Measurements from ENCODE around the gene YEATS4. TPM values are rescaled to one million over a fixed set of nuclear protein-coding genes. Genes with fewer than 3 reads are reported as not detected.
"Not testable (repeated sequence)": the region's sequence is repeated elsewhere in the genome, so short reads cannot be mapped to it uniquely, and the experiment has no call there.

YEATS4 gene
- 11.6 TPM for polyA plus RNA-seq (2013, experiment 1 of 2; ENCODE audit: insufficient read length)
- polyA plus RNA-seq (2013, experiment 2 of 2; ENCODE audit: insufficient read length) = 12.4 TPM

DNA sequence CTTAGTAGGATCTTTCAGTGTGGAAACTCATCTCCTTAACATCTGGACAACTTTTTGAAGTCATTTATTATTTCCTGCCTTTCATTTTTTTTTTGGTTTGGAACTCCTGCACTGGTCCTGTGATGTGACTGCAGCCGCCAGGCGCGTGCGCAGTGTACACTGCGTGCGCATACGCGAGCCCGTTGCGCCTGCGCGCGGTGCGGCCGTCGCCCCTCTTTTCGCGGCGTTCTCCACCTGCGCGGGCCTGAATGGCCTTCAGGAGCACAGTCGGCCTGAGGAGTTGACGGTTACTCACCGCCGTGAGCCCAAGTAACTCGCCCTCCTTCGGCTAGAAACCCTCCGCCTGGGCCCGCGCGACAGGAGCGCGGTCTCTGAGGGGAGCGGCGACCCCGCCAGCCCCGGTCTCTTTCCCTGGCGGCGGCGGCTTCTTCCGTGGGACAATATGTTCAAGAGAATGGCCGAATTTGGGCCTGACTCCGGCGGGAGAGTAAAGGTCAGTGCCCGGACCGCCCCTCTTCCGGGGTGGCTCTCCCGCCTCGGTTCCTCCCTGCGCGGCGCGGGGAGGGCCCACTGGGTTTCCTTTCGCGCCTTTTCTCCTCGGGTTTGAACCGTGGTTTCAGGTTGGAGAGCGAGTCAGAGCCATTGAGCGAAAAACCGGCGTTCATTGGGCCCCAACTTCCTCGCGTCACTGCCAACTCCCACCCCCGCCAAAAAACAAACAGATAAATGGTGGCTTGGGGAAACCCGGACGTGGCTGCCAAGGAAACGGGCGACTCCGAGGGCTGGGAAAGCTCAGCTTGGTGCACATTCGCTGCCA is at the start of gene YEATS4:
YEATS4 (plus strand) TSS at position 213 of the 817 bp plus-strand sequence; CDS start at position 443, 230 bp downstream.
- DNase-seq = peak; percentile 84

DNA sequence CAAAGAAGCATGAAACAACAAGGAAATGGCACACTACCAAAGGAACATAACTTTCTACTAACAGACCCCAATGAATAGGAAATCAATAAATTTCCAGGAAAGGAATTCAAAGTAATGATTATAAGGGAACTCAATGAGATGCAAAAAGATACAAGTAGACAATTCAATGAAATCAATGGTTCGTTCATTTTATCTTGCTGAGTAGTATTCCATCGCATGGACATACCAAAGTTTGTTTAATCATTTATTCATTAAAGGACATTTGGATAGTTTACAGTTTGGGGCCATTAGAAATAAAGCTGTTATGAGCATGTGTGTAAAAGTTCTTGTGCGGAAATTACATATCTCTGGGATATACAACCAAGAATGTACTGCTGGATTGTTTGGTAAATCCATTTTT is 46.3 kb upstream of the YEATS4 start:
- DNase-seq = no peak

DNA sequence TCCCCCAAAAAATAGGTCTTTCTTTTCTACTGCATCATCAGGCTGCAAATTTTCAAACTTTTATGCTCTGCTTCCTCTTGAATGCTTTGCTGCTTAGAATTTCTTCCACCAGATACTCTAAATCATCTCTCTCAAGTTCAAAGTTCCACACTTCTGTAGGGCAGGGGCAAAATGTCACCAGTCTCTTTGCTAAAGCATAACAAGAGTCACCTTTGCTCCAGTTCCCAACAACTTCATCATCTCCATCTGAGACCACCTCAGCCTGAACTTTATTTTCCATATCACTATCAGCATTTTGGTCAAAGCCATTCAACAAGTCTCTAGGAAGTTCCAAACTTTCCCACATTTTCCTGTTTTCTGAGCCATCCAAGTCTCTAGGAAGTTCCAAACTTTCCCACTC is 42.8 kb upstream of the YEATS4 start:
- DNase-seq = not testable (repeated sequence)

DNA sequence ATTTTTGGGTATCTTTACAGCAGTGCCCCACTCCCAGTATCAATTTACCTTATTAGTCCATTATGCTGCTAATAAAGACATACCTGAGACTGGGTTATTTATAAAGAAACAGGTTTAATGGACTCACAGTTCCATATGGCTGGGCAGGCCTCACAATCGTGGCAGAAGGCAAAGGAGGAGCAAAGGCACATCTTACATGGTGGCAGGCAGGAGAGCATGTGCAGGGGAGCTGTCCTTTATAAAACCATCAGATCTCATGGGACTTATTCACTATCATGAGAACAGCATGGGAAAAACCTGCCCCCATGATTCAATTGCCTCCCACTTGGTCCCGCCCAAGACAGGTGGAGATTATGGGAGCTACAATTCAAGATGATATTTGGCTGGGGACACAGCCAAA is 42.3 kb upstream of the YEATS4 start:
- DNase-seq = not testable (repeated sequence)

DNA sequence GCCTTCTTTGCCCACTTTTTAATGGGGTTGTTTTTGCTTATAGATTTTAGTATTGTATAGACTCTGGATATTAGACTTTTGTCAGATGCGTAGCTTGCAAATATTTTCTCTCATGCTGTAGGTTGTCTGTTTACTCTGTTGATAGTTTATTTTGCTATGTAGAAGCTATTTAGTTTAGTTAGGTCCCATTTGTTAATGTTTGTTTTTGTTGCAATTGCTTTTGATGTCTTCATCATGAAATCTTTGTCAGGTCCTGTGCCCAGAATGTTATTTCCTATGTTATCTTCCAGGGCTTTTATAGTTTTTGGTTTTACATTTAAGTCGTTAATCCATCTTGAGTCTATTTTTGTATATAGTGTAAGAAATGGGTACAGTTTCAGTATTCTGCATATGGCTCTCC is 41.3 kb upstream of the YEATS4 start:
- DNase-seq = no peak

DNA sequence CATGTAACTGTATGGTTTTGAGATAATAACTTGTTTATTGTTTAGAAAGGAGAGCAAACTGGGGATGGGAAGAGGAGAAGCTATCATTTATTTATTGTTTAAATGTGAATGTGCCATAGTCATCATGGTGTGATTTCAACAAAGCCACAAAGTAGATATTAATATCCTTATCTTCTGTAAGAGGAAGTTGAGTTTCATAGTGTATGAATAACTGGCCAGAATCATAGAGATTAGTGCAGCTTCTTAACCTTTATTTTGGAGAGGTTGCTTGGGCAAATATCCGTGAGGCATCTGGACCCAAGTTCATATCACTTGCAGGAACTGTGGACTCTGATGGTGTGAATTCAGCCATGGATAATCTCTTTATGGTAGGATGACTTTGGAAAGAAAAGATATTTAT is 38.2 kb upstream of the YEATS4 start:
- DNase-seq = no peak

DNA sequence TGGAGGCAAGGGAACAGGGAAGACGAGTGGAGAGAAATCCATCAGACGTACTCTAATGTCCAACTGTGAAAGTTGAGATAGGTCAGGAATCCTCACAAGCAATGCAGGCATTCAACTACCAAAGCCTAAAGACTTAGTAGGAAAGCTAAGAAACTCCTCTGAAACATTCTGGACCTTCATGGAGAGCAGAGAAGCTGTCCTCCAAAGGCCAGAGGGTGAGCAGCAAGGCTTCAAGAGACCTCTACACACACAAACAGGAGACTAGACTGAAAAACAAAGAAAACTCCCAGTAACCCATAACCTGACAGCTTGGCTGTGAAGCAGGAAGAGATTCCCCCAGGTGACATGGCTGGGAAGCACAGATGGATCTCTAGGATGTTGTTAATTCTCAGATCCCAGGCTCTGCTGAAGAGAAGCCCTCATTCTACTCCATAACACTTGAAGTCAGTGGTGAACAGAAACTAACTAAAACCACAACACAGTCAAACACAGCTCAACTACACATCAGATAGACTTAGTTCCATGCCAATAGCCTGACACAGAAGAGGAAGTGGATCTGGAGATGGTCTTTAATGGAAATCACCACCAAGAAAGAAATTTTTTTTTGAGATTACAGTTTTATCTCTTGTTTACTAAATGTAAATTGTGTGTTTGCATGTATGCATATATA is 34.6 kb upstream of the YEATS4 start:
- no peak for DNase-seq

DNA sequence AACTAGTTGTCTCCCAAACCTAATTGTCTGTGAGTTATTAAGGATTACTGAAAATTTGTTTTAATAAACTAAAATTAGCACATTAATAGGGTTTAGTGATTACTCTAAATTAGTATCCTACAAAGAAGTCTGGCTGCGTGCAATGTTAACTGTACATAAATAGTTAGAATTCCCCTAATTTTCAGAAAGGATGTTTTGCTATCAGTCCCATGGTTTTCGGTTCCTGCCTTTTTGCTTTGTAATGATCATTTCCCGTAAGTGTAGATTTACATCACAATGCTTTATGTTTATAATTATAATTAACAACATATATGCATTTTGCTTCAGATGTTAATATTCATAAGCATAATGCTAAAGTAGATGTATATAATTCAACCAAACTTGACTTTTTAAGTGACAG is 31.1 kb upstream of the YEATS4 start:
- DNase-seq = no peak

DNA sequence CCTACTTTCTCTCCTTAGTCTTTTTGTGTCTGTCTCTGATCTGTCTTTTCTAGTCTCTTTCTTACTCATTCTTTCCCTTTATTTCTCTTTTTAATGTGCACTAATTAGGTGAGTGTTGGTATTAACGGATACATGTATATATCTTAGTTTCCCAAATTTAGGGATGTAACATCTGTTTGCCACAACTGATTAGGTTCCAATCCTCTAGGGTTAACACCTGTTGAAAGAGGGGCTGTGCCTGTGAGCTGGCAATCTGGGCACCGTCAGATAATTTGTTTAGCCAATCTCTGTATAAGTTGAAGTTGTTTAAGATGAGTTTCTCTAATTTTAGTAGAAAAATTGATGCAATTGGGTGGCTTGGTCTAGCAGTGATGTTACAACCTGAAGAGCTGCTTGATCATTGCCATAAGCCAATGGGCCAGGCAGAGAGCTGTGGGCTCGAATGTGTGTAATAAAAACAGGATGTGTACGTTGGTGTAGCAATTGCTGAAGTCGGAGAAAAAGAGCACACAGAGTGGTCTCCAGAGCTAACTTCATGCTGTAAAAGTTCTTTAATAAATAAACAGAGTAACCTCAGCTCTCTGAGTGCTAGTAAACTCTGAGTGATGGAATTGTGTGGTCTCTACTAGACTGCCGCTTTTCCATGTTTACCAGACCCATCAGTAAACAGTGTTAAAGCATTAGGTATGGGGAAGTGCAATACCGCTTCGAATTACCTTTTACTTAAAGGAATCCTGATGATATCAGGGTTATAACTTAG is 29.7 kb upstream of the YEATS4 start:
- no peak for DNase-seq

DNA sequence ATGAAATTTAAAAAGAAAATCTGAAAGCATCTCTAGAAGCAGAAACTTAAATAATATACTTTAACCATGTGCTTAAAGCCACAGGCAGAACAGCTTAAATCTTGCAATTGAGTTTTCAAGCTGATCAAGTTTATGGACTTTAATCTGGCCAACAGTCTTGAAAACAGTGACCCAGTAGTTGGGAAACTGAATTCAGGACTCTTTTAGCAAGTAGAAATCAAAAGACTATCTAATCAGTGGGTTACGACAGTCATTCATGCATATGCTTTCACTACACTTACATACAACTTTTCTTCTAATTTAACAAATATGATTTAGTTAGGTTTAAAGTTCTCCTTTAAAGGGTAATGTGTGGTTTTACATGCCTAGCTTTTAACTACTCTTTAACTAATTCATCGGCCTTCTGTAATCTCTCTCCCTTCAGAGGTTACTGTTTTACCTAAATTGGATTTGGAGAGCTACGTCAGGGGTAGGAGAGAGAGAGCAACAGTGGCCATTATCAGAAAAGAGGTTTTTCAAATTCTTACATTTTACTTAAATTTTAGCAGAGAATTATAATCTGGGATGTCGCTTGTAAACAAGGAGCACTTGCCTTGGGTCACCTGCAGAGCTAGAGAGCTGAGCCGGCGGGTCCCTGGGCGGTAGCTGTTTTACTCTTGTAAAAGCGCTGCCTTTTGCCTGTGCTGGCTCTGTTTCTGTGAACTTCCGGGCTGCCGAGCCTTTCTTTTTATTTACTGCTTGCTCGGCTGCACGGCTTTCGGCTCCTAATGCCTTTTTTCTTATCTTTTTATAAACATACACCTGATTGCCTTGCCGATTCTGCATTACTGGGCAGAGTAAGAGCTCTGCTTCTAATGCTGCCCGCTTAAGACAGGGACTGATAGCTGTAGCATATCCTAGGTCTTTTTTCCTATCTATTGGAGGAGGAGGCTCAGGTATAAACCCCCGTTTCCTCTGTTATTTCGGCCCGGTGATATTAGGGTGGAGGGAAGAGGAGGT is 28.8 kb upstream of the YEATS4 start:
- DNase-seq = peak; percentile 2

DNA sequence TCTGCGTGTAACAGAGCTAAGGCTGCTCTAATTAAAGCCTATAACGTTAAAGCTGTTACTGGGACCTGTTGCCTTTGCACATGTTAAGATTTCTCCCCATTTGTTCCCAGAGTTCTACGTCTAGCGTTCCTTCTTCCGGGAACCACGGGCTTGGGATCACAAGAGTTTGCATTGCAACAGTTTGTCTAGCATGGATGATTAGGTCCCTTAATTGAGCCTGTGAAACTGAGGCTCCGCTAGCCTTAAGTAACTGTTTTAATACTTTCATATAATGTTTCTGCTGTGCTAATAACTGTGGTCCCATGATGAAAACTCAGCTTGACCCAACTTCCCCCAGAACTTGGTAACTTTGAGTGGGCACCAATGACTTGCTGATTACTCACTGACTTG is 28.0 kb upstream of the YEATS4 start:
- DNase-seq = no peak

DNA sequence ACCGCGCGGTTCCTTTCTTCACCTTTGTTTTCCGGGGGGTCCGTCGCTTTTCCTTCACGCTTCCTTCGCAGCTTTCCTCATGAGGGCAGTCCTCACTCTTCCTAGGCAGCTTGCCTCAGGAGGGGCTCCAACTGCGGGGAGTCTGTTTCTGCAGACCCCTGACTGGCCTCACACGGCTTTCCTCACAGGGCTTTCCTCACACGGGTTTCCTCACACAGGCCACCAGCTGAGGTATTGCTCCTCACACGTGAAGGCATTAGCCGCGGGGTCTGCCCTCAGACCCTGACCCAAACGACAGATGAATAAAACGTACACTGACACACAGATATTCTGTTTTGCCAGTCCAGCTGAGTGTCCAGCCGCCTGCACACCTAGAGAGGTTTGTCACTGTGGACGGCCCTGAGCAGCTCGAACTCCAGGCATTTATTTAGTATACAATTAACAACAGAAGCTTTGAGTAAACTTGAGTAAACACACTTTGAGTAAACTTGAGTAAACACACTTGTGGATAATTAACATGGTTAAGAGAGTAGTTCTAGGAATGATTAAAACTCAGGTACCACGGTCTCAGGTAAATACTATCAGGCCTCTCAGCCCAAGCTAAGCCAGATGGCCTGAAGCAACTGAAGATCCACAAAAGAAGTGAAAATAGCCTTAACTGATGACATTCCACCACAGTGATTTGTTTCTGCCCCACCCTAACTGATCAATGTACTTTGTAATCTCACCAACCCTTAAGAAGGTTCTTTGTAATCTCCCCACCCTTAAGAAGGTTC is 27.4 kb upstream of the YEATS4 start:
- no peak for DNase-seq

DNA sequence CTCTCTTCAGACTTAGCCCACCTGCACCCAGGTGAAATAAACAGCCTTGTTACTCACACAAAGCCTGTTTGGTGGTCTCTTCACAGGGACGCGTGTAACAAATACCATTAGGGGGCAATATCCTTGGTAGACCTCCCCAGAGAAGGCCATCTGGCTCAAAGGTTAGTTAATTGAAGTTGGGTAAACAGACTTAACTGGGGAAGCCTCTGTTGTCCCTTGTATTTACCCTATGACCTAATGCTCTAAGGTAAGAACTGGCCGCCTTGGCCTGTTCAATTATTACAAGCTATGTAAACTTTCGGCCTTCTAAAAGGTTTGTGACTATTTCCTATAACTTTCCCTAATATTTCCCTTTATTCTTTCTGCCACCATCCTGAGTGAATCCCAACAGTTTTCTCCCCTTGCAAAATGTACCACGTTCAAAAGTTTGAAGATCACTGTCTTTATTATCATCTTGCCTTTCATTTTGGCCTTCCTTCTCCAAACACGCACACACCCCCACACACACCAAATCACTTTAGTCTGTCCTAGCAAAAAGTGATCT is 26.7 kb upstream of the YEATS4 start:
- no peak for DNase-seq

DNA sequence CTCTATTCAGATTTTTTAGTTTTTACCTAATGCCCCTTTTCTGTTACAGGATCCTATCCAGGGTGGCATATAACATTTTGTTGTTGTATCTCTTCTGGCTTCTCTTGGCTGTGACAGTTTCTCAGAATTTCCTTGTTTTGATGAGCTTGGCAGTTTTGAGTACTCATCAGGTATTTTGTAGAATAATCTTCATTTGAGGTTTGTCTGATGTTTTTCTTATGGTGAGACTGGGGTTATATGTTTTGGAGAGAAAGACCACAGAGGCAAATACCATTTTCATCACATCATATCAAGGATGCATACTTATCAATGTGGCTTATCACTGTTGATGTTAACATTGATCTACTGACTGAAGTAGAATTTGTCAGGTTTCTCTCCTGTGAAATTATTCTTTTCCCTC is 25.4 kb upstream of the YEATS4 start:
- DNase-seq = no peak

DNA sequence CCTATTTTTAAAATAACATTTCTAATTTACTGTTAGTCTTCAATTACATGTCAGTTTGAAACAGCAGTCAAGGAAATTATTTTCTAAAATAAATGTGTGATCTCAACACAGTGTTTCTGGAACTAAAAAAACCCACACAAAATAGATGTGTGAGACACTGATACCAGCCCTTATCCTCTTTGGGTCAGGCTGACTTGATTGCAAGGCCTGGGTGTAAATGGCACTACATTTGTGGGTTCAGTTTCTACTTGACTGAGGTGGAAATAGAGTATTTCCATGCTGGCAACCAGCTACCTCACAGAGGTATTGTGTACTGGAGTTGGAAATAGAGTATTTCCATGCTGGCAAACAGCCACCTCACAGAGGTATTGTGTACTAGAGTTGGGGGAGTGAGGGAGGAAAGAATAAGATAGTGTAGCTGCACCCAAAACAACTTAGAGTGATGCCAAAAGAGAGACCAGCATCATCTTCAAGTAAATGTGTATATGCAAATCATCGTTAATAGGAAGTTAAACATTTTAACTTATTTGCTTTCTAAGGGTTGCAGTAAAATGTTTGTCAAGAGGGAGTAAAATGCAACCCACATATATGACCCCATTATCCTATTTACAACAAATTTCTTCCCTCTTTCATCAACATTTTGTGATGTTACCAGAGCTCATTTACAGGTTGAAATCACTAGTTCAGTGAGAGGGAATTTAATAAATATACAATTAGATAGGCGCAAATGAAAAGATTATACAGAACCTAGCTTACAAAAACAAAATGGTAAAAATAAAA is 22.0 kb upstream of the YEATS4 start:
- DNase-seq = no peak

DNA sequence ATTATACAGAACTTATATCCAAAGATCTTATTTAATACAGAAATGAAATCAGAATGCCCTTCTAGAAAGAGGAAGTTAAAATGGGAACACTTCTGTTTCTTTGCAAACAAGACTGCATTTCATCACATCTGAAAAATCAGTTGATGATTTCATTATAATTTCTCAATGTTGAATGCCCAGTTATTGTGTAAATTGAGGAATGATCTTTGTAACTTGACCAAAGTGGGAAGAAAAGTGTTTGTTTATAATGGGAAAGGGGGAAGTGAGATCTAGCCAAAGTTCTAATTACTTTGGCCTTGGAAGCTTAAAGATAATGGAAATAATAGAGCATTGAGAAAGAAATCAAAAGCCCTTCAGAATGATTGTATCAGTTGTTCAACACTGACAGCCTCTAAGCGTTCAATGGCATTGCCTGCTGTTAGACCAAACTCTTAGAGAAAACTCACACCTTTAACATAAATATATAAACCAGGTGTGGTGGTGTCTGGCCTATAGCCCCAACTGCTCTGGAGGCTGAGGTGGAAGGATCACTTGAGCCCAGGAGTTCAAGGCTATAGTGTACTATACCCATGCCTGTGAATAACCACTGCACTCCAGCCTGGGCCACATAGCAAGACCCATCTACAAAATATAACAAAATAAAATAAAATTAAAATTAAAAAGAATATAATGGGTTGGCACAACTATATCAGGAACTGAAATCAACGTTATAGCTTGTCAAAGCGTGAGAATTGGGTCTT is 21.3 kb upstream of the YEATS4 start:
- no peak for DNase-seq

DNA sequence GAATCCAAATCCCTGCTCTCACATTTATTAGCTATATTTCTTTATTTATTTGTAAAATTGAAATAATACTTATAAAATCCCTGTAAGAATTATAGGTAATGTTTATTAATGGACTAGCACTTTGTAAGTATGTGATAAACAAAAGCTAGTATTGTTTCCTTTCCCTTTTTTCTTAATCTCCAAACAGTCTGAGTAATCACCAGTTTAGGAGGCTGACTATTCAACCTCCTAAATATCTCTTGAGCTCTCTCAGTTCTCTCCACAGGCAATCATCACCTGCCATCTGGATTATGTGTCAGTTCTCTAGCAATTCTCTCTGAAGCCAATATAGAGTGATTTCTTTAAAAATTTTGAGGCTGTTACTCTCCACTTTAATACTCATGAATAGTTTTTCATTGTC is 20.6 kb upstream of the YEATS4 start:
- no peak for DNase-seq

DNA sequence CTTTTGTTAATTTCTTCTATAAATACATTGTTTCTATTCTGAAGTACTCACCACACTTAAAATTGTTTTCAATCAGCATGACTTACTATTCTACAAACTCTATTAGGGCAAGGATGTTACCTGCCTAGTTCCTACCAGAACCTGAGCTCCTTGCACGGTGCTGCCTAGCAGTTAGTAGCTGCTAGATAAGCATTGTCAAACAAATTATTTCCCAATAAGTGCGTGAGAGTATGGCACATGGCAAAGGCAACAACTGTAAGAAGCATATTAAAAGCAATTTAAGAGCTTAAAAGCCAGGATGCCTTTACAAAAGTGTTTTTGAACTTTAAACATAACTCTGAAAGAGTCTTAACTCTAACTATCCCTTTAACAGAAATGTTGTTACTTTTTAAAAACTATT is 19.5 kb upstream of the YEATS4 start:
- no peak for DNase-seq

DNA sequence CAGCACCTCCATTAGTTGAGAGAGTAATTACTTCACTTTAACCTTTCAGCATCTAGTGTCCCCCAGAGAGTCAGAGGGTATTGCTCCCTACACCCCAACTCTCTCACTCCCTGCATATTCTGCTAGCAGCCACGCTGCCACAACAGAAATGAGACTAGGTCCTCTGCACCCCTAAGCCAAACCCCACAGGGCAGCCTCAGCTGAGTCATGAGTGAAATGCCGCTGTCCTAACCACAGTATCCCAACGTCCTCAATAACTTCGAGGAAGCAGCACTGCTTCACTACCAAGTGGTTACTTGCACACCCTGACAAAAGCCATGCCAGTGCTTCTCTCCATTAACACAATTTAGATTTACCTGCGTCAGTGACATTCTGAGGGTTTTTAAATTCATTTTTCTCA is 18.2 kb upstream of the YEATS4 start:
- DNase-seq = no peak
